H1 (cell line): Measurements from ENCODE around the gene ANKRD40. TPM values are rescaled to one million over a fixed set of nuclear protein-coding genes. Genes with fewer than 3 reads are reported as not detected.

Experiments
- CTBP2 ChIP-seq: IDR thresholded peaks from 2 replicates; pipeline ENCODE4 v1.7.0; 2011; ENCODE audit warnings: borderline replicate concordance, mild to moderate bottlenecking, moderate library complexity, mixed read lengths, low read length; ENCODE audit not compliant: insufficient read depth, insufficient read length
- polyA plus RNA-seq, 7 experiments: library from polyadenylated mRNA; depleted of rRNA in 3 of 7; stranded (reverse) in 5 of 7; unstranded in 2 of 7; fragments of >200 nt in 5 of 7; fragments of 200-250 nt in 2 of 7; gene quantifications; 1 replicate in 5 of 7; 2 replicates in 1 of 7; 4 replicates in 1 of 7; pipeline versions ENCODE4 v1.2.1 to v1.2.3, GENCODE V29; 2011 to 2013; ENCODE audit warnings: missing spikeins in 2 of 7, mixed read lengths in 2 of 7
- total RNA-seq: library from RNA; stranded (reverse); fragmentation: NEBNext Ultra II Directional; extraction: Animal tissue kit (Norgen Biotek cat#: 25700); gene quantifications from 2 replicates; pipeline ENCODE4 v1.2.1, GENCODE V29; 2021

ANKRD40 gene
- total and polyA plus RNA-seq, 2 of the 8 experiments (the other 6 are each of a cell fraction or from before 2014, with no cell fraction given), result 26.1 to 50.1 TPM

GRCh38 chr17:50657054-50657453 is 50.7 kb downstream of the ANKRD40 start (continued):
- no peak for TF ChIP-seq CTBP2
